Skin epidermis (tissue), 12 donors: ENCODE measurements around the gene CERS6.

Source experiments
- H3K27ac ChIP-seq, 21 experiments: fragments of 200-600 bp; sonication (generic) in 11 of 21; one replicate each; pipeline ENCODE4 v1.5.0; 2020; ENCODE audit warnings: mild to moderate bottlenecking in 3 of 21, inconsistent platforms in 2 of 21, moderate library complexity in 2 of 21
- H3K4me3 ChIP-seq, 7 experiments: fragments of 200-600 bp; sonication (generic) in 2 of 7; one replicate each; pipeline ENCODE4 v1.5.0; 2020; ENCODE audit warnings: inconsistent platforms in 2 of 7, mild to moderate bottlenecking in 2 of 7, moderate library complexity in 1 of 7

The CERS6 gene

GRCh38 chr2:168585700-168586099 is 129.6 kb downstream of the CERS6 start:
- H3K27ac ChIP-seq = no peak overlapping the region
- H3K4me3 ChIP-seq = no peak overlapping the region

GRCh38 chr2:168587307-168587706 is 131.2 kb downstream of the CERS6 start:
- Histone ChIP-seq H3K27ac (no peak overlapping the region), H3K4me3 (no peak overlapping the region)

- Histone ChIP-seq H3K27ac (no peak overlapping the region), H3K4me3 (no peak overlapping the region)
These were observed 133.5 kb downstream of the CERS6 start for GRCh38 chr2:168589236-168590211.

- H3K4me3 ChIP-seq = no peak overlapping the region
- H3K27ac ChIP-seq = no peak overlapping the region
These were observed 136.2 kb downstream of the CERS6 start for GRCh38 chr2:168592181-168592831.

GRCh38 chr2:168593713-168594112 is 137.6 kb downstream of the CERS6 start:
- H3K4me3 ChIP-seq = no peak overlapping the region

GRCh38 chr2:168594778-168595177 is 138.7 kb downstream of the CERS6 start:
- H3K27ac ChIP-seq = no peak overlapping the region
- no peak overlapping the region for H3K4me3 ChIP-seq

More at GRCh38 chr2:168593713-168594112, 137.6 kb downstream of the CERS6 start:
- H3K27ac ChIP-seq = no peak overlapping the region

- no peak overlapping the region for H3K4me3 ChIP-seq
- no peak overlapping the region for H3K27ac ChIP-seq
These were observed 141.0 kb downstream of the CERS6 start for GRCh38 chr2:168596881-168597655.

- Histone ChIP-seq H3K4me3 (no peak overlapping the region), H3K27ac (no peak overlapping the region)
These were observed 143.7 kb downstream of the CERS6 start for GRCh38 chr2:168599738-168600137.

- no peak overlapping the region for H3K27ac ChIP-seq
These were observed 144.9 kb downstream of the CERS6 start for GRCh38 chr2:168600949-168601348.

GRCh38 chr2:168601741-168602140 is 145.7 kb downstream of the CERS6 start:
- H3K27ac ChIP-seq = no peak overlapping the region
- no peak overlapping the region for H3K4me3 ChIP-seq

More at GRCh38 chr2:168600949-168601348, 144.9 kb downstream of the CERS6 start:
- H3K4me3 ChIP-seq = no peak overlapping the region

- Histone ChIP-seq H3K4me3 (no peak overlapping the region), H3K27ac (no peak overlapping the region)
These were observed 146.3 kb downstream of the CERS6 start for GRCh38 chr2:168602379-168602778.

GRCh38 chr2:168602846-168603401 is 146.9 kb downstream of the CERS6 start:
- Histone ChIP-seq H3K27ac (no peak overlapping the region), H3K4me3 (no peak overlapping the region)

- H3K27ac ChIP-seq = no peak overlapping the region
- no peak overlapping the region for H3K4me3 ChIP-seq
These were observed 147.4 kb downstream of the CERS6 start for GRCh38 chr2:168603439-168603961.

GRCh38 chr2:168604252-168604651 is 148.2 kb downstream of the CERS6 start:
- no peak overlapping the region for H3K4me3 ChIP-seq
- no peak overlapping the region for H3K27ac ChIP-seq

GRCh38 chr2:168607992-168608391 is 151.9 kb downstream of the CERS6 start:
- H3K27ac ChIP-seq = no peak overlapping the region
- no peak overlapping the region for H3K4me3 ChIP-seq

GRCh38 chr2:168608796-168609195 is 152.7 kb downstream of the CERS6 start:
- H3K27ac ChIP-seq = no peak overlapping the region
- H3K4me3 ChIP-seq = no peak overlapping the region

- Histone ChIP-seq H3K27ac (no peak overlapping the region), H3K4me3 (no peak overlapping the region)
These were observed 155.0 kb downstream of the CERS6 start for GRCh38 chr2:168611091-168611490.

GRCh38 chr2:168611896-168612650 is 156.0 kb downstream of the CERS6 start:
- Histone ChIP-seq H3K4me3 (no peak overlapping the region), H3K27ac (no peak overlapping the region)

- H3K27ac ChIP-seq = no peak overlapping the region
- no peak overlapping the region for H3K4me3 ChIP-seq
These were observed 156.6 kb downstream of the CERS6 start for GRCh38 chr2:168612719-168613118.
